Activated T-cell treated with anti-CD3 and anti-CD28 coated beads, Interleukin-2, amount 50 U/mL, for 4 hours (primary cell): ENCODE results near the gene MRPL54. TPM values are rescaled to one million over a fixed set of nuclear protein-coding genes. Genes with fewer than 3 reads are reported as not detected.
"Not testable (repeated sequence)": the region's sequence is repeated elsewhere in the genome, so short reads cannot be mapped to it uniquely, and the experiment has no call there.

Source experiments
- ATAC-seq, 2 donors: fragments of 200-7000 bp; cut with Tn5 transposase; one replicate each; pipeline ENCODE4 v1.10.0; 2021
- DNase-seq: peaks from one replicate; pipeline ENCODE4 v3.0.0-alpha.2; 2020
- H3K27me3 Mint-ChIP-seq: one replicate; pipeline ENCODE4 v1.8.0; 2021; ENCODE audit warnings: low read depth, mixed read lengths
- H3K36me3 Mint-ChIP-seq: one replicate; pipeline ENCODE4 v1.8.0; 2022; ENCODE audit warnings: mixed read lengths; ENCODE audit not compliant: insufficient read depth
- H3K4me1 Mint-ChIP-seq: one replicate; pipeline ENCODE4 v1.8.0; 2021; ENCODE audit warnings: low read depth, mixed read lengths
- H3K4me3 Mint-ChIP-seq: one replicate; pipeline ENCODE4 v1.8.0; 2021; ENCODE audit warnings: mild to moderate bottlenecking, moderate library complexity, mixed read lengths
- H3K9me3 Mint-ChIP-seq: one replicate; pipeline ENCODE4 v1.8.0; 2021; ENCODE audit warnings: mixed read lengths
- total RNA-seq, 3 donors: library from RNA; stranded (reverse); gene quantifications; one replicate each; pipeline ENCODE4 v1.2.1, GENCODE V29; 2021

MRPL54 gene
- total RNA-seq, 3 donors from 2014 or later = 95.8 to 132 (median 125) TPM

- Mint-ChIP-seq H3K27me3 (no peaks in the 10 kb centered on the region), H3K9me3 (no peaks in the 10 kb centered on the region), H3K4me3 (no peak overlapping the region), H3K4me1 (peaks cover 56% of the 10 kb centered on the region), H3K36me3 (no peaks in the 10 kb centered on the region)
- no peak for DNase-seq
- no peak for ATAC-seq
Measured at GRCh38 chr19:3814648-3815047, 52.2 kb downstream of the MRPL54 start.

- H3K4me3 Mint-ChIP-seq, H3K27me3 Mint-ChIP-seq, H3K36me3 Mint-ChIP-seq, H3K9me3 Mint-ChIP-seq, DNase-seq, ATAC-seq: not testable (repeated sequence)
- peaks cover 55% of the 10 kb centered on the region for H3K4me1 Mint-ChIP-seq
Measured at GRCh38 chr19:3816148-3816547, 53.7 kb downstream of the MRPL54 start.

GRCh38 chr19:3816566-3817218 lies 54.2 kb downstream of the MRPL54 start:
- H3K27me3 Mint-ChIP-seq = no peaks in the 10 kb centered on the region
- DNase-seq (no peak), ATAC-seq (no peak)
- H3K4me3 Mint-ChIP-seq = no peak overlapping the region
- peaks cover 53% of the 10 kb centered on the region for H3K4me1 Mint-ChIP-seq
- no peaks in the 10 kb centered on the region for H3K36me3 Mint-ChIP-seq
- no peaks in the 10 kb centered on the region for H3K9me3 Mint-ChIP-seq

Other genes with a start within 250 kb of the MRPL54 start
- 1 to 10 TPM in 2 of 3 donors, not detected in 1; 1.0 to 1.1 TPM for gene TEKTIP1, start 223.5 kb upstream of the MRPL54 start, total RNA-seq
- 100 to 1,000 TPM in 2 of 3 donors, 10 to 100 TPM in 1; 94.6 to 148 (median 128) TPM for gene MFSD12, start 205.1 kb upstream of the MRPL54 start, total RNA-seq
- gene HMG20B, start 189.7 kb upstream of the MRPL54 start, total RNA-seq = 10 to 100 TPM; 56.3 to 60.9 (median 59.3) TPM
- under 1 TPM; 0.23 to 0.40 (median 0.27) TPM for gene GIPC3, start 177.2 kb upstream of the MRPL54 start, total RNA-seq
- under 1 TPM; 0.49 to 0.76 (median 0.66) TPM for gene TBXA2R, start 155.8 kb upstream of the MRPL54 start, total RNA-seq
- 10 to 100 TPM; 51.5 to 53.8 (median 52.6) TPM for gene CACTIN, start 135.9 kb upstream of the MRPL54 start, total RNA-seq
- gene PIP5K1C, start 62.2 kb upstream of the MRPL54 start, total RNA-seq = 10 to 100 TPM; 12.1 to 20.9 (median 16.7) TPM
- gene TJP3, start 54.3 kb upstream of the MRPL54 start, total RNA-seq = 1 to 10 TPM in 1 of 3 donors, under 1 TPM in 2; 0.61 to 1.1 (median 0.66) TPM
- gene APBA3, start 990 bp upstream of the MRPL54 start, total RNA-seq = 10 to 100 TPM; 44.6 to 48.5 (median 45.4) TPM
- not detected for gene RAX2, start 9.5 kb downstream of the MRPL54 start, total RNA-seq
- gene MATK, start 23.7 kb downstream of the MRPL54 start, total RNA-seq = 10 to 100 TPM; 43.1 to 87.6 (median 82.9) TPM
- 1 to 10 TPM in 1 of 3 donors, under 1 TPM in 2; 0.53 to 1.1 (median 0.90) TPM for gene ZFR2, start 106.4 kb downstream of the MRPL54 start, total RNA-seq
- not detected for gene ATCAY, start 118.0 kb downstream of the MRPL54 start, total RNA-seq
- not detected for gene NMRK2, start 170.4 kb downstream of the MRPL54 start, total RNA-seq
- gene DAPK3, start 208.4 kb downstream of the MRPL54 start, total RNA-seq = 10 to 100 TPM; 41.6 to 44.3 (median 42.6) TPM
- gene EEF2, start 222.8 kb downstream of the MRPL54 start, total RNA-seq = 1,000 to 10,000 TPM; 3,493 to 4,080 (median 3,609) TPM
- gene PIAS4, start 245.1 kb downstream of the MRPL54 start, total RNA-seq = 10 to 100 TPM; 33.9 to 37.0 (median 35.3) TPM